C4-2B (cell line): ENCODE data around the gene GNB3.

Experiments used
- ZFX ChIP-seq: fragments of 450-650 bp; IDR thresholded peaks from 2 replicates; pipeline ENCODE4 v1.6.1; 2017
- TF ChIP-seq, protein P1 (sequence below): fragments of 450-650 bp; conservative IDR thresholded peaks from 2 replicates; pipeline ENCODE4 v1.5.1; 2017; ENCODE audit warnings: mild to moderate bottlenecking

GRCh38 chr12:6792522-6793201 lies 48.1 kb upstream of the GNB3 start:
- TF ChIP-seq, protein P1, sequence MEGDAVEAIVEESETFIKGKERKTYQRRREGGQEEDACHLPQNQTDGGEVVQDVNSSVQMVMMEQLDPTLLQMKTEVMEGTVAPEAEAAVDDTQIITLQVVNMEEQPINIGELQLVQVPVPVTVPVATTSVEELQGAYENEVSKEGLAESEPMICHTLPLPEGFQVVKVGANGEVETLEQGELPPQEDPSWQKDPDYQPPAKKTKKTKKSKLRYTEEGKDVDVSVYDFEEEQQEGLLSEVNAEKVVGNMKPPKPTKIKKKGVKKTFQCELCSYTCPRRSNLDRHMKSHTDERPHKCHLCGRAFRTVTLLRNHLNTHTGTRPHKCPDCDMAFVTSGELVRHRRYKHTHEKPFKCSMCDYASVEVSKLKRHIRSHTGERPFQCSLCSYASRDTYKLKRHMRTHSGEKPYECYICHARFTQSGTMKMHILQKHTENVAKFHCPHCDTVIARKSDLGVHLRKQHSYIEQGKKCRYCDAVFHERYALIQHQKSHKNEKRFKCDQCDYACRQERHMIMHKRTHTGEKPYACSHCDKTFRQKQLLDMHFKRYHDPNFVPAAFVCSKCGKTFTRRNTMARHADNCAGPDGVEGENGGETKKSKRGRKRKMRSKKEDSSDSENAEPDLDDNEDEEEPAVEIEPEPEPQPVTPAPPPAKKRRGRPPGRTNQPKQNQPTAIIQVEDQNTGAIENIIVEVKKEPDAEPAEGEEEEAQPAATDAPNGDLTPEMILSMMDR = no peak
- no peak for TF ChIP-seq ZFX
